Transverse colon (tissue), 3 donors: ENCODE data around the gene ARPIN.

Experiments used
- CTCF ChIP-seq, 5 experiments: fragments of 200-600 bp in 3 of 5; fragments of 450-650 bp in 2 of 5; sonication (generic) in 3 of 5; IDR thresholded peaks; 1 replicate in 2 of 5; 2 replicates in 3 of 5; pipeline ENCODE4 v1.5.1; 2016 to 2017; ENCODE audit warnings: antibody characterized with exemption in 5 of 5, inconsistent platforms in 3 of 5, mild to moderate bottlenecking in 2 of 5, moderate library complexity in 1 of 5
- EP300 ChIP-seq: sonication (generic); formaldehyde crosslinking; IDR thresholded peaks from one replicate; pipeline ENCODE4 v1.6.1; 2017; ENCODE audit warnings: antibody characterized with exemption, low read depth
- POLR2A ChIP-seq: fragments of 450-650 bp; IDR thresholded peaks from one replicate; pipeline ENCODE4 v1.6.1; 2016; ENCODE audit warnings: antibody characterized with exemption, mild to moderate bottlenecking, moderate library complexity

GRCh38 chr15:89847101-89847500, 65.7 kb downstream of the ARPIN start:
- TF ChIP-seq POLR2A (no peak), CTCF (IDR thresholded peaks at IDR 0.05) (no peak), EP300 (no peak)
